Endodermal cell (in vitro differentiated cells): ENCODE data around the gene SHFL. TPM values are rescaled to one million over a fixed set of nuclear protein-coding genes. Genes with fewer than 3 reads are reported as not detected.
A peak's percentile ranks its signal among the peaks of the same experiment; 100 is the strongest.

Source experiments
- DNase-seq: peaks from one replicate; pipeline ENCODE4 v3.0.0-alpha.2; 2017
- H3K27ac ChIP-seq: 2 replicates; pipeline ENCODE4 v1.5.1; 2013; ENCODE audit warnings: mild to moderate bottlenecking, low read depth, low read length, moderate library complexity
- H3K27me3 ChIP-seq: 2 replicates; pipeline ENCODE4 v1.6.1; 2013; ENCODE audit warnings: mild to moderate bottlenecking, low read length, moderate library complexity; ENCODE audit not compliant: insufficient read depth, control insufficient read depth, poor library complexity, severe bottlenecking
- H3K36me3 ChIP-seq: 2 replicates; pipeline ENCODE4 v1.7.0; 2013; ENCODE audit warnings: mild to moderate bottlenecking, low read length, moderate library complexity; ENCODE audit not compliant: control insufficient read depth, insufficient read depth
- H3K4me1 ChIP-seq: one replicate; pipeline ENCODE4 v1.7.0; 2013; ENCODE audit warnings: low read length; ENCODE audit not compliant: control insufficient read depth, insufficient read depth
- H3K4me3 ChIP-seq: 2 replicates; pipeline ENCODE4 v1.5.1; 2013; ENCODE audit warnings: mild to moderate bottlenecking, low read length, moderate library complexity
- H3K9ac ChIP-seq: 2 replicates; pipeline ENCODE4 v1.6.1; 2013; ENCODE audit warnings: mild to moderate bottlenecking, low read length, moderate library complexity; ENCODE audit not compliant: poor library complexity, severe bottlenecking; ENCODE audit errors: extremely low read depth
- H3K9me3 ChIP-seq: 2 replicates; pipeline ENCODE4 v1.6.1; 2013; ENCODE audit warnings: mild to moderate bottlenecking, low read length, moderate library complexity; ENCODE audit not compliant: control insufficient read depth
- H3K27ac Mint-ChIP-seq: 2 replicates; pipeline ENCODE4 v1.8.0; 2020; ENCODE audit warnings: mixed read lengths
- H3K27me3 Mint-ChIP-seq: 2 replicates; pipeline ENCODE4 v1.8.0; 2021; ENCODE audit warnings: mild to moderate bottlenecking, mixed read lengths; ENCODE audit not compliant: insufficient read depth
- H3K36me3 Mint-ChIP-seq: 2 replicates; pipeline ENCODE4 v1.8.0; 2020; ENCODE audit warnings: low read depth, mixed read lengths
- H3K4me1 Mint-ChIP-seq: 2 replicates; pipeline ENCODE4 v1.8.0; 2020; ENCODE audit warnings: mixed read lengths
- H3K4me3 Mint-ChIP-seq: 2 replicates; pipeline ENCODE4 v1.8.0; 2020; ENCODE audit warnings: mild to moderate bottlenecking, moderate library complexity, mixed read lengths
- H3K9me3 Mint-ChIP-seq: 2 replicates; pipeline ENCODE4 v1.8.0; 2020; ENCODE audit warnings: mild to moderate bottlenecking, mixed read lengths
- CTCF ChIP-seq: fragments of 200-600 bp; sonication (generic); conservative IDR thresholded peaks from 2 replicates; pipeline ENCODE4 v1.5.0; 2021; ENCODE audit warnings: antibody characterized with exemption, mild to moderate bottlenecking
- WGBS, 2 experiments: methylation state at CpG; one replicate each; pipeline versions ENCODE4 v1.1.5 to v1.1.7; 2013; ENCODE audit warnings: missing lambda C conversion rate in 2 of 2, mixed read lengths in 1 of 2; ENCODE audit not compliant: insufficient coverage in 1 of 2, insufficient read length in 1 of 2; 5-methylcytosine and 5-hydroxymethylcytosine counted together
- total RNA-seq, 2 donors: library from RNA; stranded (reverse); fragmentation: NEBNext Ultra II Directional in 1 of 2; extraction: Animal tissue kit (Norgen Biotek cat#: 25700) in 1 of 2; gene quantifications; 2 replicates in 1 of 2; 3 replicates in 1 of 2; pipeline ENCODE4 v1.2.1, GENCODE V29; 2021

SHFL gene
- total RNA-seq, 2 donors from 2014 or later, result 8.2 to 15.0 TPM

- Mint-ChIP-seq H3K4me3 (no peak overlapping the region), H3K27me3 (no peaks in the 10 kb centered on the region), H3K9me3 (no peaks in the 10 kb centered on the region), H3K4me1 (no peaks in the 10 kb centered on the region), H3K27ac (no peak overlapping the region), H3K36me3 (peaks cover 43% of the 10 kb centered on the region)
- peak; percentile 75 for DNase-seq
- Histone ChIP-seq H3K36me3 (peaks cover 49% of the 10 kb centered on the region), H3K4me1 (no peaks in the 10 kb centered on the region), H3K27me3 (no peaks in the 10 kb centered on the region), H3K9ac (no peak overlapping the region), H3K4me3 (no peak overlapping the region), H3K27ac (no peak overlapping the region), H3K9me3 (no peaks in the 10 kb centered on the region)
- 95 to 96% methylated on average over 36 to 43 of the region's 43 CpGs for WGBS, 2 experiments
- TF ChIP-seq CTCF, result peak; percentile 37
Measured at GRCh38 chr19:10113964-10114650, 28.0 kb downstream of the SHFL start.

- WGBS, 2 experiments, result 84 to 91% methylated on average over 10 to 26 of the region's 26 CpGs
- Histone ChIP-seq H3K27ac (no peak overlapping the region), H3K27me3 (no peaks in the 10 kb centered on the region), H3K4me3 (no peak overlapping the region), H3K9me3 (no peaks in the 10 kb centered on the region), H3K9ac (no peak overlapping the region), H3K4me1 (no peaks in the 10 kb centered on the region), H3K36me3 (peaks cover 42% of the 10 kb centered on the region)
- DNase-seq, result peak; percentile 70
- no peak overlapping the region for H3K27ac Mint-ChIP-seq
- H3K4me3 Mint-ChIP-seq, result no peak overlapping the region
- peaks cover 36% of the 10 kb centered on the region for H3K36me3 Mint-ChIP-seq
- TF ChIP-seq CTCF, result no peak
- H3K9me3 Mint-ChIP-seq, result no peaks in the 10 kb centered on the region
- H3K4me1 Mint-ChIP-seq, result no peaks in the 10 kb centered on the region
- H3K27me3 Mint-ChIP-seq, result no peaks in the 10 kb centered on the region
Measured at GRCh38 chr19:10114651-10115391, 28.7 kb downstream of the SHFL start.

GRCh38 chr19:10115392-10116084, 29.4 kb downstream of the SHFL start:
- Histone ChIP-seq H3K27me3 (no peaks in the 10 kb centered on the region), H3K9me3 (no peaks in the 10 kb centered on the region), H3K4me1 (no peaks in the 10 kb centered on the region), H3K4me3 (no peak overlapping the region), H3K36me3 (peaks cover 36% of the 10 kb centered on the region), H3K9ac (no peak overlapping the region), H3K27ac (no peak overlapping the region)
- Mint-ChIP-seq H3K36me3 (peaks cover 32% of the 10 kb centered on the region), H3K27ac (peak overlapping the region; percentile 70), H3K9me3 (no peaks in the 10 kb centered on the region), H3K27me3 (no peaks in the 10 kb centered on the region), H3K4me1 (no peaks in the 10 kb centered on the region), H3K4me3 (no peak overlapping the region)
- no peak for TF ChIP-seq CTCF
- DNase-seq, result peak; percentile 48
- 97 to 98% methylated on average over 32 to 45 of the region's 45 CpGs for WGBS, 2 experiments
